Measurements from ENCODE around the gene POLR2E. TPM values are rescaled to one million over a fixed set of nuclear protein-coding genes. Genes with fewer than 3 reads are reported as not detected.

Gene POLR2E
- total and polyA plus RNA-seq, 2 of the 13 experiments (the other 11 are each of a cell fraction or from before 2014, with no cell fraction given), result 140 to 272 TPM

GRCh38 chr19:1046836-1047695, 48.1 kb downstream of the POLR2E start (continued):
- TF ChIP-seq MTERF4 (CRISPR knock-in tag; IDR thresholded peaks at IDR 0.05) (no peak), RAD21 (CRISPR knock-in tag; IDR thresholded peaks at IDR 0.05) (no peak), HOXA3 (CRISPR knock-in tag; IDR thresholded peaks at IDR 0.05) (peak; percentile 73), SSRP1 (CRISPR knock-in tag; IDR thresholded peaks at IDR 0.05) (no peak), ZBTB33 (CRISPR knock-in tag; IDR thresholded peaks at IDR 0.05) (peak; percentile 85), UBTF (CRISPR knock-in tag; IDR thresholded peaks at IDR 0.05) (no peak), FOXP4 (CRISPR knock-in tag; IDR thresholded peaks at IDR 0.05) (no peak), IKZF4 (CRISPR knock-in tag; IDR thresholded peaks at IDR 0.05; ENCODE audit: borderline replicate concordance, low read depth, not compliant biosample characterization) (no peak)
